Mammary epithelial cell (primary cell): ENCODE data around the gene SPCS1.

Source experiments
- EZH2 ChIP-seq: IDR thresholded peaks from 2 replicates; pipeline ENCODE4 v1.6.1; 2012; ENCODE audit warnings: low read length, inconsistent platforms, borderline replicate concordance
- TF ChIP-seq, protein P1 (sequence below), 2 donors: IDR thresholded peaks in 1 of 2; conservative IDR thresholded peaks in 1 of 2; 2 replicates each; pipeline ENCODE4 v1.5.1; 2011 to 2012; ENCODE audit warnings: inconsistent platforms in 2 of 2, low read length in 2 of 2, mild to moderate bottlenecking in 2 of 2, control low read depth in 1 of 2, low read depth in 1 of 2; ENCODE audit not compliant: insufficient read depth in 1 of 2; ENCODE audit errors: extremely low read depth in 1 of 2

DNA sequence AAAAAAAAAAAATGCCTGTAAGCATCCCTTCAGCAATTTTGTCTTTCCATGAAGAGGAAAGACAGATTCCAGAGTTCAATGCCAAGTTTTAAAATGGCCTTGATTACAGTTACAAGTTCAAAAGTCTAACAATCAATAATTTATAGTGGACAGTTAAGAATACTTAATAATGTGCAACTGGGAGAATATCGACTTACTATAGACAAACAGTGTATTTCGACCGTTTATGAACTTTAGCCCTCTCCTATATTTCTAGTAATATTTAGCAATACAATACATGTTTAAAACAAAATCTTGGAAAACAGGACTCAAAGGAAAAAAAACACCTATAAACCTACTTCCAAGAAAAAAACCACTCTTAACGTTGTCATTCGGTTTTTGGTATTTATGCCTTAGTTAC lies 21.7 kb upstream of the SPCS1 start:
- TF ChIP-seq, protein P1, sequence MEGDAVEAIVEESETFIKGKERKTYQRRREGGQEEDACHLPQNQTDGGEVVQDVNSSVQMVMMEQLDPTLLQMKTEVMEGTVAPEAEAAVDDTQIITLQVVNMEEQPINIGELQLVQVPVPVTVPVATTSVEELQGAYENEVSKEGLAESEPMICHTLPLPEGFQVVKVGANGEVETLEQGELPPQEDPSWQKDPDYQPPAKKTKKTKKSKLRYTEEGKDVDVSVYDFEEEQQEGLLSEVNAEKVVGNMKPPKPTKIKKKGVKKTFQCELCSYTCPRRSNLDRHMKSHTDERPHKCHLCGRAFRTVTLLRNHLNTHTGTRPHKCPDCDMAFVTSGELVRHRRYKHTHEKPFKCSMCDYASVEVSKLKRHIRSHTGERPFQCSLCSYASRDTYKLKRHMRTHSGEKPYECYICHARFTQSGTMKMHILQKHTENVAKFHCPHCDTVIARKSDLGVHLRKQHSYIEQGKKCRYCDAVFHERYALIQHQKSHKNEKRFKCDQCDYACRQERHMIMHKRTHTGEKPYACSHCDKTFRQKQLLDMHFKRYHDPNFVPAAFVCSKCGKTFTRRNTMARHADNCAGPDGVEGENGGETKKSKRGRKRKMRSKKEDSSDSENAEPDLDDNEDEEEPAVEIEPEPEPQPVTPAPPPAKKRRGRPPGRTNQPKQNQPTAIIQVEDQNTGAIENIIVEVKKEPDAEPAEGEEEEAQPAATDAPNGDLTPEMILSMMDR (conservative IDR thresholded peaks at IDR 0.05 in 1 of 2, IDR thresholded peaks at IDR 0.05 in 1 of 2; ENCODE audit: extremely low read depth in 1 of 2, insufficient read depth in 1 of 2, low read depth in 1 of 2, low read length in 2 of 2), result no peak
- TF ChIP-seq EZH2, result no peak
